Endothelial cell of umbilical vein (primary cell): ENCODE data around the gene ZNF280D. TPM values are rescaled to one million over a fixed set of nuclear protein-coding genes. Genes with fewer than 3 reads are reported as not detected.

ENCODE experiments used
- BruUV-seq: library from RNA; stranded (reverse); fragments of 400-500 nt; replicated peaks from 2 replicates; lab custom pipeline; 2021; lab: Mats Ljungman, UMichigan
- CTCF ChIA-PET: fragments of 300-600, 350-600 bp; sonication (Branson Sonifier 250); formaldehyde crosslinking; loops from one replicate; lab custom pipeline; 2021; ENCODE audit warnings: antibody characterized with exemption, inconsistent platforms; lab: Charles Lee
- POLR2A ChIA-PET: fragments of 300-600, 350-600 bp; sonication (Branson Sonifier 250); formaldehyde crosslinking; loops from one replicate; lab custom pipeline; 2021; ENCODE audit warnings: antibody characterized with exemption, inconsistent platforms; lab: Charles Lee
- DNase-seq: peaks from one replicate; pipeline ENCODE4 v3.0.0-alpha.2; 2011; ENCODE audit warnings: low read depth, low spot score
- FAIRE-seq: peaks from 2 replicates; lab custom pipeline; 2011; peaks lifted over from hg19 to GRCh38; lab: Jason Lieb, UNC
- H2AFZ ChIP-seq: 2 replicates; pipeline ENCODE4 v1.6.0; 2012; ENCODE audit warnings: low read depth, low read length, control low read depth, inconsistent platforms
- H3K27ac ChIP-seq: 2 replicates; pipeline ENCODE4 v1.5.1; 2011; ENCODE audit warnings: low read depth, mild to moderate bottlenecking, control low read depth, low read length, moderate library complexity; ENCODE audit not compliant: insufficient read depth
- H3K27me3 ChIP-seq, 2 experiments: 2 replicates each; pipeline versions ENCODE4 v1.6.0 to v1.6.1; 2011; ENCODE audit warnings: low read length in 2 of 2, mixed read lengths in 1 of 2; ENCODE audit not compliant: control insufficient read depth in 2 of 2, insufficient read depth in 2 of 2
- H3K36me3 ChIP-seq, 2 experiments: 2 replicates in 1 of 2; 3 replicates in 1 of 2; pipeline ENCODE4 v1.5.1; 2011; ENCODE audit warnings: low read length in 2 of 2, mild to moderate bottlenecking in 1 of 2, moderate library complexity in 1 of 2; ENCODE audit not compliant: control insufficient read depth in 2 of 2, insufficient read depth in 2 of 2; ENCODE audit errors: extremely low read depth in 1 of 2
- H3K4me1 ChIP-seq: 3 replicates; pipeline ENCODE4 v1.5.1; 2011; ENCODE audit warnings: mild to moderate bottlenecking, low read length; ENCODE audit not compliant: control insufficient read depth, insufficient read depth; ENCODE audit errors: extremely low read depth
- H3K4me2 ChIP-seq: 2 replicates; pipeline ENCODE4 v1.6.1; 2011; ENCODE audit warnings: low read length, control low read depth, mixed read lengths; ENCODE audit not compliant: insufficient read depth
- H3K4me3 ChIP-seq, 3 experiments: fragments of 200-600 bp in 1 of 3; sonication (generic), shearing (Covaris generic) in 1 of 3; replicated peaks in 1 of 3; 2 replicates each; pipeline ENCODE4 v1.5.1; 2011 to 2016; ENCODE audit warnings: control low read depth in 3 of 3, low read length in 3 of 3, mild to moderate bottlenecking in 2 of 3, inconsistent platforms in 1 of 3, low read depth in 1 of 3, moderate library complexity in 1 of 3; ENCODE audit not compliant: insufficient read depth in 1 of 3
- H3K79me2 ChIP-seq: 2 replicates; pipeline ENCODE4 v1.6.0; 2012; ENCODE audit warnings: low read length, inconsistent platforms; ENCODE audit not compliant: control insufficient read depth, insufficient read depth
- H3K9ac ChIP-seq: replicated peaks from 2 replicates; pipeline ENCODE3; 2011; ENCODE audit warnings: low read length, control low read depth; ENCODE audit not compliant: insufficient read depth; ENCODE audit errors: extremely low read depth
- H3K9me1 ChIP-seq: replicated peaks from 3 replicates; pipeline ENCODE4 v1.6.0; 2011; ENCODE audit warnings: mild to moderate bottlenecking, low read length; ENCODE audit not compliant: control insufficient read depth, insufficient read depth; ENCODE audit errors: extremely low read depth
- H3K9me3 ChIP-seq: replicated peaks from 2 replicates; pipeline ENCODE4 v1.5.1; 2012; ENCODE audit warnings: low read length, inconsistent platforms; ENCODE audit not compliant: control insufficient read depth, insufficient read depth
- H4K20me1 ChIP-seq: replicated peaks from 2 replicates; pipeline ENCODE3; 2011; ENCODE audit warnings: mild to moderate bottlenecking, low read length; ENCODE audit not compliant: control insufficient read depth, insufficient read depth; ENCODE audit errors: extremely low read depth
- EZH2 ChIP-seq: IDR thresholded peaks from 2 replicates; pipeline ENCODE4 v1.6.1; 2012; ENCODE audit warnings: borderline replicate concordance, low read depth, mild to moderate bottlenecking, moderate library complexity, low read length, inconsistent platforms; ENCODE audit not compliant: severe bottlenecking
- FOS ChIP-seq: IDR thresholded peaks from 2 replicates; pipeline ENCODE4 v1.6.1; 2011; ENCODE audit warnings: mild to moderate bottlenecking, low read length, moderate library complexity, borderline replicate concordance; ENCODE audit not compliant: insufficient read depth
- GATA2 ChIP-seq: IDR thresholded peaks from 2 replicates; pipeline ENCODE4 v1.7.0; 2011; ENCODE audit warnings: low read depth, mild to moderate bottlenecking, moderate library complexity, mixed read lengths, low read length; ENCODE audit not compliant: insufficient read length, insufficient read depth
- JUN ChIP-seq: IDR thresholded peaks from 2 replicates; pipeline ENCODE4 v1.6.1; 2011; ENCODE audit warnings: borderline replicate concordance, low read depth; ENCODE audit not compliant: insufficient read length, insufficient read depth
- MYC ChIP-seq: IDR thresholded peaks from one replicate; pipeline ENCODE4 v1.6.1; 2011; ENCODE audit warnings: mild to moderate bottlenecking, low read depth, low read length
- POLR2A ChIP-seq: IDR thresholded peaks from 2 replicates; pipeline ENCODE4 v1.6.1; 2012; ENCODE audit warnings: low read depth, mild to moderate bottlenecking, control low read depth, low read length
- POLR2AphosphoS5 ChIP-seq: IDR thresholded peaks from 2 replicates; pipeline ENCODE4 v1.6.1; 2012; ENCODE audit warnings: low read depth, mild to moderate bottlenecking, control low read depth, low read length, moderate library complexity; ENCODE audit not compliant: insufficient read depth
- dilution Hi-C: fragments of 300-500 bp; cut with MboI; formaldehyde crosslinking; loops from one replicate; pipeline ENCODE4 v1.15.0; 2019; ENCODE audit warnings: low sequenced_read_pairs; ENCODE audit not compliant: extremely low pct_ligation_motif_present
- intact Hi-C: fragments of 100-400 bp; cut with micrococcal nuclease; formaldehyde crosslinking; loops from one replicate; pipeline ENCODE4 v1.10.0; 2022
- polyA plus RNA-seq, 4 experiments: library from polyadenylated mRNA; depleted of rRNA in 3 of 4; stranded (reverse) in 3 of 4; unstranded in 1 of 4; fragments of >200 nt; gene quantifications; 2 replicates each; pipeline versions ENCODE4 v1.2.1 to v1.2.3, GENCODE V29; 2011 to 2012; ENCODE audit warnings: missing spikeins in 1 of 4
- total RNA-seq: library from RNA; stranded (reverse); gene quantifications from 2 replicates; pipeline ENCODE4 v1.2.3, GENCODE V29; 2021
- TF ChIP-seq, protein P1 (sequence below): IDR thresholded peaks from 2 replicates; pipeline ENCODE4 v1.6.1; 2011; ENCODE audit not compliant: insufficient read depth, insufficient read length
- TF ChIP-seq, protein P2 (sequence below), 2 donors: IDR thresholded peaks; 1 replicate in 1 of 2; 2 replicates in 1 of 2; pipeline ENCODE4 v1.5.1; 2011; ENCODE audit warnings: low read length in 2 of 2, mild to moderate bottlenecking in 2 of 2, moderate library complexity in 2 of 2, control low read depth in 1 of 2, inconsistent platforms in 1 of 2, low read depth in 1 of 2; ENCODE audit not compliant: insufficient read depth in 1 of 2; ENCODE audit errors: extremely low read depth in 1 of 2

Gene ZNF280D
- total and polyA plus RNA-seq, 2 donors (not counting 3 experiments of a cell fraction or from before 2014, with no cell fraction given): 9.6 to 42.1 TPM

DNA sequence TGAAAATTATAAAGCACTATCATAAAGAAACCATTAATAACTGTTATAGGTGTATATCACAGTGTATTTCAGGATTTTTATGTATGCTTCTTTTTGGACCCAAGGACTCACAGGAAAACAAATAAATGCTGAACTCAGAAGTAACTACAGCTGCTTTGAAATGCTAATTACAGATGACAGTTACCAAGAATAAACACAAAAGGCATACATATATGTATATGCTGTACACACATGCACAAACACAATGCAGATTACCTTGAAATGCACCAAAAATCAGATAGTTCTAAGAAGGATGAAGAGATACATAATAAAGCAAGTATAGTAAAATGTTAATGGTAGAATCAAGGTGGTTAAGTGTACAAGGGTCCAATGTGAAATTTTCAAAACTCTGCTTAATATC, 52.2 kb downstream of the ZNF280D start:
- Histone ChIP-seq H2AFZ (no peak overlapping the region), H3K9ac (no peak overlapping the region), H4K20me1 (no peaks in the 10 kb centered on the region), H3K4me1 (no peaks in the 10 kb centered on the region), H3K9me1 (no peaks in the 10 kb centered on the region), H3K9me3 (no peaks in the 10 kb centered on the region), H3K4me3 (no peak overlapping the region), H3K27ac (no peak overlapping the region), H3K79me2 (no peaks in the 10 kb centered on the region), H3K27me3 (no peaks in the 10 kb centered on the region), H3K4me2 (no peak overlapping the region), H3K36me3 (no peaks in the 10 kb centered on the region)
- TF ChIP-seq POLR2A: no peak
- TF ChIP-seq, protein P1, sequence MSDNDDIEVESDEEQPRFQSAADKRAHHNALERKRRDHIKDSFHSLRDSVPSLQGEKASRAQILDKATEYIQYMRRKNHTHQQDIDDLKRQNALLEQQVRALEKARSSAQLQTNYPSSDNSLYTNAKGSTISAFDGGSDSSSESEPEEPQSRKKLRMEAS: no peak
- TF ChIP-seq MYC: no peak
- TF ChIP-seq, protein P2, sequence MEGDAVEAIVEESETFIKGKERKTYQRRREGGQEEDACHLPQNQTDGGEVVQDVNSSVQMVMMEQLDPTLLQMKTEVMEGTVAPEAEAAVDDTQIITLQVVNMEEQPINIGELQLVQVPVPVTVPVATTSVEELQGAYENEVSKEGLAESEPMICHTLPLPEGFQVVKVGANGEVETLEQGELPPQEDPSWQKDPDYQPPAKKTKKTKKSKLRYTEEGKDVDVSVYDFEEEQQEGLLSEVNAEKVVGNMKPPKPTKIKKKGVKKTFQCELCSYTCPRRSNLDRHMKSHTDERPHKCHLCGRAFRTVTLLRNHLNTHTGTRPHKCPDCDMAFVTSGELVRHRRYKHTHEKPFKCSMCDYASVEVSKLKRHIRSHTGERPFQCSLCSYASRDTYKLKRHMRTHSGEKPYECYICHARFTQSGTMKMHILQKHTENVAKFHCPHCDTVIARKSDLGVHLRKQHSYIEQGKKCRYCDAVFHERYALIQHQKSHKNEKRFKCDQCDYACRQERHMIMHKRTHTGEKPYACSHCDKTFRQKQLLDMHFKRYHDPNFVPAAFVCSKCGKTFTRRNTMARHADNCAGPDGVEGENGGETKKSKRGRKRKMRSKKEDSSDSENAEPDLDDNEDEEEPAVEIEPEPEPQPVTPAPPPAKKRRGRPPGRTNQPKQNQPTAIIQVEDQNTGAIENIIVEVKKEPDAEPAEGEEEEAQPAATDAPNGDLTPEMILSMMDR (IDR thresholded peaks at IDR 0.05; ENCODE audit: extremely low read depth in 1 of 2, insufficient read depth in 1 of 2, low read depth in 1 of 2, low read length in 2 of 2): no peak
- no peak for TF ChIP-seq FOS
- no peak for TF ChIP-seq JUN
- no peak for TF ChIP-seq GATA2
- no peak for TF ChIP-seq EZH2
- TF ChIP-seq POLR2AphosphoS5: no peak
- CTCF ChIA-PET: interaction anchor here (0.8 to 3.0 kb wide), 2 partner anchors 12 to 190 kb away, joined by 4 to 9 read pairs; no protein-coding TSS in a partner anchor
- DNase-seq (no peak), FAIRE-seq (no peak)
- no TSS peak for BruUV-seq
- intact Hi-C loops (no loop called here), dilution Hi-C loops (no loop called here)
- POLR2A ChIA-PET: no interaction called here
